Measurements from ENCODE around the gene CBLC. TPM values are rescaled to one million over a fixed set of nuclear protein-coding genes. Genes with fewer than 3 reads are reported as not detected.

CBLC gene
- total and polyA plus RNA-seq, 7 donors, result 46.8 to 64.5 (median 58.0) TPM; not detected in 4

DNA sequence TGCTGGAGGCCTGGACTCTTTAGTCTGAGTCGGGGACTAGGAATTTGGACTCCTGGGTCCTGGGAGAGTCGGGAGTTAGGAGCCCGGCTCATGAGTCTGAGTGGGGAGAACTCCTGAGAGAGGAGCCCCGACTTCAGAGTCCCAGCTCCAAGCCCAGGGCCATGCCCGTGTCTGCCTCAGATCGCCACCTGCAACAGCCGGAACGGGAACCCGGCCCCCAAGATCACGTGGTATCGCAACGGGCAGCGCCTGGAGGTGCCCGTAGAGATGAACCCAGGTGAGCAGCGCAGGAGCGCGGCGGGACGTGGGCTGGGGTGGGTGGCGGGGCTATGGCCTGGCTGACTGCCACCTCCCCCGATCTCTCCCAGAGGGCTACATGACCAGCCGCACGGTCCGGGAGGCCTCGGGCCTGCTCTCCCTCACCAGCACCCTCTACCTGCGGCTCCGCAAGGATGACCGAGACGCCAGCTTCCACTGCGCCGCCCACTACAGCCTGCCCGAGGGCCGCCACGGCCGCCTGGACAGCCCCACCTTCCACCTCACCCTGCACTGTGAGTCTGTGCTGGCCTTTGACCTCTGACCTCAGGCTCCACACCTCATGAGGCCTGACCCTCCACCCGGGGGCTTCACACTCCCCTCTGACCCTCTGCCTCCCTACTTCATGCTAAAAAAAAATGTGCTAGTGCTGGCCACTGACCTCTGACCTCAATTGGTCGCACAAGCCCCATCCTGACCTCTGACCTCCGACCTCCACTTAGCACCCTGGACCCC lies 35.6 kb downstream of the CBLC start:
- Histone ChIP-seq H3K9me3 (no peaks in the 10 kb centered on the region), H3K36me3 (no peaks in the 10 kb centered on the region), H3K4me1 (peaks cover 0 to 24% (median 17%) of the 10 kb centered on the region in 4 donors), H3K27me3 (no peaks in the 10 kb centered on the region), H3K4me3 (no peak overlapping the region), H3K27ac (no peak overlapping the region)
- intact Hi-C loops (cut with DNase I), result no loop called here
- WGBS, 2 donors, result 90 to 93% methylated on average over 38 of the region's 38 CpGs
- no peak for DNase-seq
- TF ChIP-seq EP300 (IDR thresholded peaks at IDR 0.05), result no peak
- TF ChIP-seq POLR2AphosphoS5 (IDR thresholded peaks at IDR 0.05), result no peak
- TF ChIP-seq, protein P1, sequence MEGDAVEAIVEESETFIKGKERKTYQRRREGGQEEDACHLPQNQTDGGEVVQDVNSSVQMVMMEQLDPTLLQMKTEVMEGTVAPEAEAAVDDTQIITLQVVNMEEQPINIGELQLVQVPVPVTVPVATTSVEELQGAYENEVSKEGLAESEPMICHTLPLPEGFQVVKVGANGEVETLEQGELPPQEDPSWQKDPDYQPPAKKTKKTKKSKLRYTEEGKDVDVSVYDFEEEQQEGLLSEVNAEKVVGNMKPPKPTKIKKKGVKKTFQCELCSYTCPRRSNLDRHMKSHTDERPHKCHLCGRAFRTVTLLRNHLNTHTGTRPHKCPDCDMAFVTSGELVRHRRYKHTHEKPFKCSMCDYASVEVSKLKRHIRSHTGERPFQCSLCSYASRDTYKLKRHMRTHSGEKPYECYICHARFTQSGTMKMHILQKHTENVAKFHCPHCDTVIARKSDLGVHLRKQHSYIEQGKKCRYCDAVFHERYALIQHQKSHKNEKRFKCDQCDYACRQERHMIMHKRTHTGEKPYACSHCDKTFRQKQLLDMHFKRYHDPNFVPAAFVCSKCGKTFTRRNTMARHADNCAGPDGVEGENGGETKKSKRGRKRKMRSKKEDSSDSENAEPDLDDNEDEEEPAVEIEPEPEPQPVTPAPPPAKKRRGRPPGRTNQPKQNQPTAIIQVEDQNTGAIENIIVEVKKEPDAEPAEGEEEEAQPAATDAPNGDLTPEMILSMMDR (IDR thresholded peaks at IDR 0.05), result no peak
- no peak for TF ChIP-seq POLR2A (IDR thresholded peaks at IDR 0.05)

DNA sequence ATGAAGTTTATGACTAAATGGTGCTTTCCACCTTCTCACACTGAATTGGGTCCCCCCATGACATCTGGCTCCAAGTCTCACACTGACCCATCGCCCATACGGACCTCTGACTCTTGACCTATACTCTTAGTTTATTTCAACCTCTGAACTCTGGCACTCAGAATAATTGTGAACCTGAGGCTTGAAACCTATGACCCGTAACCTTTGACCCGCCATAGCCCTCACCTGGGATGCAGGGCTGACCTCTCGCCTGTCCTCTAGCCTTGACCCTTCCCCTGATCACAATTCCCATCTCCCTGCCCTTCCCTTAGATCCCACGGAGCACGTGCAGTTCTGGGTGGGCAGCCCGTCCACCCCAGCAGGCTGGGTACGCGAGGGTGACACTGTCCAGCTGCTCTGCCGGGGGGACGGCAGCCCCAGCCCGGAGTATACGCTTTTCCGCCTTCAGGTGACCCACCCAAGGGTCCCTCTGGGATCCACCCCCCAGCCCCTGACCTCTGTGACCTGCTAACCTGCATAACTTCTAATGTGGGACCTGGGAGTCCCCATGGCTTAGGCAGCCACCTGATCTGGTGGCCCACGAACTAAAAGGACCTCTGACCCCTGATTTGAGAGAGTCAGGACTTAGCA lies 36.3 kb downstream of the CBLC start:
- H3K36me3 ChIP-seq, result no peaks in the 10 kb centered on the region
- TF ChIP-seq EP300 (IDR thresholded peaks at IDR 0.05), result no peak
- no peak for TF ChIP-seq POLR2A (IDR thresholded peaks at IDR 0.05)
- no peak for TF ChIP-seq POLR2AphosphoS5 (IDR thresholded peaks at IDR 0.05)
- TF ChIP-seq, protein P1 (IDR thresholded peaks at IDR 0.05), result no peak
- peaks cover 0 to 17% (median 11%) of the 10 kb centered on the region in 4 donors for H3K4me1 ChIP-seq
- H3K27ac ChIP-seq, result no peak overlapping the region
- 88 to 91% methylated on average over 16 of the region's 16 CpGs for WGBS, 2 donors
- no peak overlapping the region for H3K4me3 ChIP-seq
- intact Hi-C loops (cut with DNase I), result no loop called here
- DNase-seq, result no peak
- H3K27me3 ChIP-seq, result no peaks in the 10 kb centered on the region
- no peaks in the 10 kb centered on the region for H3K9me3 ChIP-seq

DNA sequence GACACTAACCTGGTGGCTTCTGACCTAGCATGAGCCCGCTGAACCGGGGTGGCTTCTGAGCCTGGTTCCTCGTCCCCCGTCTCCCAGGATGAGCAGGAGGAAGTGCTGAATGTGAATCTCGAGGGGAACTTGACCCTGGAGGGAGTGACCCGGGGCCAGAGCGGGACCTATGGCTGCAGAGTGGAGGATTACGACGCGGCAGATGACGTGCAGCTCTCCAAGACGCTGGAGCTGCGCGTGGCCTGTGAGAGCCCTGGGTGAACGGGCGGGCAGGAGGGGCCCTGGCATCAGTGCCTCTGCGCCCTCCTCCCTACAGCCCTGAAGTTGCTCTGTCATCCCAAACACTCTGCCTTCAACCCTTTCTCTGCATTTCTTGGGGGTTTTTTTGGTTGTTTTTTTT lies 36.8 kb downstream of the CBLC start:
- intact Hi-C loops (cut with DNase I), result no loop called here
- 90 to 91% methylated on average over 17 of the region's 17 CpGs for WGBS, 2 donors
- Histone ChIP-seq H3K4me1 (peaks cover 0 to 12% (median 5%) of the 10 kb centered on the region in 4 donors), H3K4me3 (no peak overlapping the region), H3K9me3 (no peaks in the 10 kb centered on the region), H3K36me3 (no peaks in the 10 kb centered on the region), H3K27me3 (no peaks in the 10 kb centered on the region), H3K27ac (no peak overlapping the region)
- no peak for DNase-seq
- TF ChIP-seq EP300 (IDR thresholded peaks at IDR 0.05) (no peak), POLR2AphosphoS5 (IDR thresholded peaks at IDR 0.05) (no peak)
- TF ChIP-seq, protein P1 (IDR thresholded peaks at IDR 0.05), result no peak

DNA sequence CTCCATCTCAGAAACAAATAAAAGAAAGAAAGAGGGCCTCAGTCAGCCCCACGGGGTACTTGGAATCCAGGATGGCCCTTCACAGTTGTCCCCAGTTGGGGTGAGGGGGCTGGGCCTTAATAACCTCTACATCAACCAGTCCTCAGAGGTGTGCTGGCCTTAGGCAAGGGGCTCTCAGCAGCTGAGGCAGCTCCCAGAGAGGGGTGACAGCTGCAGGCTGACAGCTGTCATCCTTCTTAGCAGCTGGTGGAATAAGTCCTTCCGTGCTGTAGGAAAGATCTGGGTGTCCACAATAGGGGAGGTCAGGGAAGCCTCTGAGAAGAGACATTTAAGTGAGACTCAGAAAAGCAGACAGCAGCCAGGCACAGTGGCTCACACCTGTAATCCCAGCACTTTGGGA lies 38.6 kb downstream of the CBLC start:
- no peak for DNase-seq
- Histone ChIP-seq H3K9me3 (no peaks in the 10 kb centered on the region), H3K27me3 (peaks cover 0 to 12% (median 5%) of the 10 kb centered on the region in 3 donors), H3K4me1 (peaks cover 0 to 10% (median 8%) of the 10 kb centered on the region in 4 donors), H3K27ac (no peak overlapping the region), H3K36me3 (no peaks in the 10 kb centered on the region), H3K4me3 (no peak overlapping the region)
- intact Hi-C loops (cut with DNase I), result no loop called here
- WGBS, 2 donors, result 81 to 87% methylated on average over 2 of the region's 2 CpGs
- TF ChIP-seq POLR2AphosphoS5 (IDR thresholded peaks at IDR 0.05) (no peak), EP300 (IDR thresholded peaks at IDR 0.05) (no peak), POLR2A (IDR thresholded peaks at IDR 0.05) (no peak)
- TF ChIP-seq, protein P1 (IDR thresholded peaks at IDR 0.05), result no peak
